Heart left ventricle (tissue), 16 donors: ENCODE measurements around the gene MAP7D3. TPM values are rescaled to one million over a fixed set of nuclear protein-coding genes. Genes with fewer than 3 reads are reported as not detected.

ENCODE experiments used
- ATAC-seq, 4 donors: fragments of 200-7000 bp; cut with Tn5 transposase; one replicate each; pipeline ENCODE4 v1.9.1; 2020 to 2022; ENCODE audit warnings: moderate library complexity in 4 of 4, mild to moderate bottlenecking in 3 of 4, moderate number of reproducible peaks in 1 of 4
- DNase-seq, 5 donors: peaks; one replicate each; pipeline ENCODE4 v3.0.0-alpha.2; 2020
- H3K27ac ChIP-seq, 12 donors: fragments of 200-600 bp; sonication (generic) in 4 of 12; one replicate each; pipeline versions ENCODE4 v1.5.0 to v1.8.0; 2016 to 2022; ENCODE audit warnings: mild to moderate bottlenecking in 2 of 12
- H3K27me3 ChIP-seq, 9 donors: fragments of 200-600 bp; sonication (generic) in 2 of 9; one replicate each; pipeline versions ENCODE4 v1.5.1 to v1.8.0; 2016 to 2022; ENCODE audit warnings: mild to moderate bottlenecking in 3 of 9
- H3K36me3 ChIP-seq, 9 donors: fragments of 200-600 bp; sonication (generic) in 2 of 9; one replicate each; pipeline versions ENCODE4 v1.5.0 to v1.8.0; 2018 to 2022; ENCODE audit warnings: mild to moderate bottlenecking in 2 of 9
- H3K4me1 ChIP-seq, 12 donors: fragments of 200-600 bp; sonication (generic) in 4 of 12; one replicate each; pipeline versions ENCODE4 v1.5.0 to v1.8.0; 2016 to 2022; ENCODE audit warnings: mild to moderate bottlenecking in 3 of 12
- H3K4me3 ChIP-seq, 12 donors: fragments of 200-600 bp; sonication (generic) in 4 of 12; one replicate each; pipeline versions ENCODE4 v1.5.0 to v1.8.0; 2017 to 2022; ENCODE audit warnings: mild to moderate bottlenecking in 9 of 12, moderate library complexity in 4 of 12
- H3K9me3 ChIP-seq, 12 donors: fragments of 200-600 bp; sonication (generic) in 4 of 12; one replicate each; pipeline versions ENCODE4 v1.5.0 to v1.8.0; 2016 to 2022; ENCODE audit warnings: mild to moderate bottlenecking in 1 of 12
- CTCF ChIP-seq, 12 donors: fragments of 200-600 bp; sonication (generic) in 4 of 12; IDR thresholded peaks; one replicate each; pipeline versions ENCODE4 v1.5.0 to v1.8.0; 2018 to 2022; ENCODE audit warnings: antibody characterized with exemption in 12 of 12, mild to moderate bottlenecking in 5 of 12
- POLR2A ChIP-seq, 2 donors: fragments of 450-650 bp; IDR thresholded peaks; one replicate each; pipeline ENCODE4 v1.6.1; 2017; ENCODE audit warnings: antibody characterized with exemption in 2 of 2, mild to moderate bottlenecking in 2 of 2, moderate library complexity in 2 of 2
- WGBS, 4 donors: extraction: QIAGEN DNeasy Blood & Tissue Kit in 2 of 4; methylation state at CpG; one replicate each; pipeline versions ENCODE4 v1.1.5 to v1.1.7; 2013 to 2018; 5-methylcytosine and 5-hydroxymethylcytosine counted together
- intact Hi-C, 10 donors: fragments of 100-400 bp; cut with DNase I; formaldehyde crosslinking; loops; one replicate each; pipeline versions ENCODE4 v1.11.1 to v1.14.2; 2022
- polyA plus RNA-seq, 2 donors: library from polyadenylated mRNA; stranded (reverse); fragments of 200-250 nt; gene quantifications; one replicate each; pipeline ENCODE4 v1.2.3, GENCODE V29; 2013
- total RNA-seq, 9 donors: library from RNA; depleted of rRNA in 2 of 9; stranded (reverse); fragments of >200 nt in 2 of 9; fragmentation: NEBNext Ultra II Directional in 3 of 9; extraction: Animal tissue kit (Norgen Biotek cat#: 25700) in 3 of 9; gene quantifications; one replicate each; pipeline versions ENCODE4 v1.1.0 to v1.2.4, GENCODE V29; 2016 to 2023
- donor health status: ischemic (EF 13 %, LVEDD 7.1; RV severe dilation, severe dysfunction).
- donor health status: healthy with polysubstance abuse.
- donor health status: DM: no; HTN: yes; CAD: no.
- donor health status: DM: no; HTN: no; CAD: no.
- donor health status: ischemic (EF 25% LVEDD 6.9; RV normal size, moderate dysfunction).
- donor health status: ischemic (EF 25% LVEDD 5.7; RV mildly dilated, moderate dysfunction).
- donor health status: healthy.
- donor health status: DM: yes; HTN: yes; CAD: no.
- donor health status: ischemic (EF 35%, LVEDD 5.7; RV mildly dilated, moderate dysfunction).
- donor health status: nonischemic (EF 11% LVEDD 7.7; RV severe dilation, severe dysfunction).
- donor health status: DM: yes; HTN: yes; CAD: no.
- donor health status: PGD.
- donor health status: ischemic (EF 29% LVEDD 5.4; RV normal size, mild dysfunction).
- donor health status: nonischemic (EF 23%, LVEDD 6.1; RV moderate dilation, normal function).

Gene MAP7D3
- total and polyA plus RNA-seq, 11 donors: 8.2 to 18.4 (median 12.7) TPM

- intact Hi-C loops: loop anchor here in 4 of 10 donors (5.0 kb wide), 3 partner anchors 35 to 175 kb away; no protein-coding TSS in a partner anchor
- Histone ChIP-seq H3K4me1 (peaks cover 0 to 88% (median 32%) of the 10 kb centered on the region in 12 donors), H3K4me3 (no peak overlapping the region)
These were observed 43.7 kb downstream of the MAP7D3 start for GRCh38 chrX:136207546-136207945.

DNA sequence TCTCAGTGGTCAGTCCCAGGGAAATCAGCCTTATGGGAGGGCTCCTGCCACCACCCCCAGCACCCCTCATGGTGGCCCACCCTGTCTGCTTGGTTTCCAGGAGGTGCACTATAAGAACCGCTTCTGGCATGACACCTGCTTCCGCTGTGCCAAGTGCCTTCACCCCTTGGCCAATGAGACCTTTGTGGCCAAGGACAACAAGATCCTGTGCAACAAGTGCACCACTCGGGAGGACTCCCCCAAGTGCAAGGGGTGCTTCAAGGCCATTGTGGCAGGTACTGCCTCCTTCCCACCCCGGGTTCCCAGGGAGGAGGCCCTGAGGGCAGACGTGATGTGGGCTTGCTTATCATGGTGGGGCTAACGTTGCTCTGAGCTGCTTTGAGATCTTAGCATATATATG, 44.3 kb downstream of the MAP7D3 start:
- intact Hi-C loops: loop anchor here in 4 of 10 donors (5.0 kb wide), 3 partner anchors 35 to 175 kb away; no protein-coding TSS in a partner anchor

More at GRCh38 chrX:136207546-136207945, 43.7 kb downstream of the MAP7D3 start:
- DNase-seq (no peak), ATAC-seq (no peak)
- TF ChIP-seq POLR2A (IDR thresholded peaks at IDR 0.05) (no peak), CTCF (IDR thresholded peaks at IDR 0.05) (no peak)
- Histone ChIP-seq H3K27me3 (peaks cover 0 to 3% (median 0%) of the 10 kb centered on the region in 9 donors), H3K27ac (peak overlapping the region in 4 of 12 donors; percentile 65 to 88 (median 79)), H3K9me3 (no peaks in the 10 kb centered on the region), H3K36me3 (peaks cover 0 to 54% (median 31%) of the 10 kb centered on the region in 9 donors)
- WGBS, 4 donors: 56 to 82% (median 72%) methylated on average over 4 of the region's 4 CpGs

DNA sequence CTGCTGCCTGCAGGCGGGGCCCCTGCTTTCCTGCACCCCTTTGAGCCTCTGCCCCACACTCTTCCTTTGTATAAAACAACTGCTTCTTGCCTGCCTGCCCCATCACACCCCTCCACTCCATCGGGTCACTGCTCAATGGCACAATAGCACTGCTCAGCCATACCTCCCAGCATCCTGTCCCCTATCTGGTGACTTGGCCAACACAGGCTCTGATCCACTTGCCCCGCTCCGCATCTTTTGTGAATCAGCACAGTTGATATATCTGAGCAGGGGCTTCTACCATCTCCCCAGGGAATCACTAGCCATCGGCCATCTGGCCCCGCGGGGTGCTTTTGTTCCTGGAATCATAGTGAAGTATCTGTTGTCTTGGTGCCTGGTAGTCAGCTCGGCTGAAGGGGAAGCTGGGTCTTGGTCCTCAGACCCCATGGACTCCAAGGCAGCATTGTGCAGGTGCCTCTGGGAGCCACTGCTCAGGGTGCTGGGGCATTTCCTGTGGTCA, 45.3 kb downstream of the MAP7D3 start:
- 56 to 75% (median 66%) methylated on average over 7 to 8 of the region's 8 CpGs for WGBS, 4 donors
- Histone ChIP-seq H3K36me3 (peaks cover 0 to 49% (median 31%) of the 10 kb centered on the region in 9 donors), H3K27me3 (peaks cover 0 to 6% (median 0%) of the 10 kb centered on the region in 9 donors), H3K4me1 (peaks cover 0 to 87% (median 32%) of the 10 kb centered on the region in 12 donors), H3K4me3 (peak overlapping the region in 7 of 12 donors; percentile 9 to 50 (median 38)), H3K9me3 (no peaks in the 10 kb centered on the region), H3K27ac (peak overlapping the region; percentile 9 to 93 (median 84))
- ATAC-seq: no peak
- TF ChIP-seq POLR2A (IDR thresholded peaks at IDR 0.05) (no peak), CTCF (IDR thresholded peaks at IDR 0.05) (no peak)
- intact Hi-C loops: loop anchor here in 5 of 10 donors (2.0 to 5.0 kb wide), 5 partner anchors 34 to 174 kb away; no protein-coding TSS in a partner anchor
- no peak for DNase-seq

More for the DNA sequence above, 44.3 kb downstream of the MAP7D3 start:
- H3K4me3 ChIP-seq: peak overlapping the region in 2 of 12 donors; percentile 21 to 50
- H3K36me3 ChIP-seq: peaks cover 0 to 54% (median 31%) of the 10 kb centered on the region in 9 donors
- H3K9me3 ChIP-seq: no peaks in the 10 kb centered on the region
- 55 to 74% (median 64%) methylated on average over 4 to 6 of the region's 6 CpGs for WGBS, 4 donors
- TF ChIP-seq POLR2A (IDR thresholded peaks at IDR 0.05) (no peak), CTCF (IDR thresholded peaks at IDR 0.05) (no peak)
- peak overlapping the region in 9 of 12 donors; percentile 15 to 93 (median 82) for H3K27ac ChIP-seq
- peaks cover 0 to 6% (median 0%) of the 10 kb centered on the region in 9 donors for H3K27me3 ChIP-seq
- ATAC-seq (no peak), DNase-seq (no peak)
- H3K4me1 ChIP-seq: peaks cover 0 to 89% (median 32%) of the 10 kb centered on the region in 12 donors

- Histone ChIP-seq H3K27ac (peak overlapping the region; percentile 44 to 93 (median 84)), H3K27me3 (peaks cover 0 to 11% (median 0%) of the 10 kb centered on the region in 9 donors), H3K36me3 (peaks cover 0 to 35% (median 25%) of the 10 kb centered on the region in 9 donors), H3K9me3 (no peaks in the 10 kb centered on the region), H3K4me3 (peak overlapping the region in 9 of 12 donors; percentile 4 to 50 (median 33)), H3K4me1 (peaks cover 0 to 88% (median 35%) of the 10 kb centered on the region in 12 donors)
- TF ChIP-seq CTCF (IDR thresholded peaks at IDR 0.05) (no peak), POLR2A (IDR thresholded peaks at IDR 0.05) (no peak)
- DNase-seq (peak in 3 of 5 donors; percentile 35 to 50 (median 49)), ATAC-seq (peak; percentile 37 to 54 (median 46))
- 15 to 52% (median 23%) methylated on average over 2 of the region's 2 CpGs for WGBS, 4 donors
- intact Hi-C loops: loop anchor here in 2 of 10 donors (2.0 kb wide), 2 partner anchors 34 to 38 kb away; no protein-coding TSS in a partner anchor
These were observed 46.6 kb downstream of the MAP7D3 start for GRCh38 chrX:136204571-136204970.
